NCI-H460 (cell line): ENCODE results near the gene KPNA2. TPM values are rescaled to one million over a fixed set of nuclear protein-coding genes. Genes with fewer than 3 reads are reported as not detected.

Experiments
- DNase-seq: peaks from one replicate; pipeline ENCODE4 v3.0.0-alpha.2; 2016; ENCODE audit warnings: low read depth; ENCODE audit errors: extremely low read depth
- total RNA-seq: library from RNA; depleted of rRNA; stranded (reverse); fragments of >200 nt; shearing (Covaris generic); gene quantifications from 2 replicates; pipeline ENCODE4 v1.2.3, GENCODE V29; 2014; rRNA removed

Gene KPNA2
- total RNA-seq, 1 experiment from 2014 or later = 263 TPM

DNA sequence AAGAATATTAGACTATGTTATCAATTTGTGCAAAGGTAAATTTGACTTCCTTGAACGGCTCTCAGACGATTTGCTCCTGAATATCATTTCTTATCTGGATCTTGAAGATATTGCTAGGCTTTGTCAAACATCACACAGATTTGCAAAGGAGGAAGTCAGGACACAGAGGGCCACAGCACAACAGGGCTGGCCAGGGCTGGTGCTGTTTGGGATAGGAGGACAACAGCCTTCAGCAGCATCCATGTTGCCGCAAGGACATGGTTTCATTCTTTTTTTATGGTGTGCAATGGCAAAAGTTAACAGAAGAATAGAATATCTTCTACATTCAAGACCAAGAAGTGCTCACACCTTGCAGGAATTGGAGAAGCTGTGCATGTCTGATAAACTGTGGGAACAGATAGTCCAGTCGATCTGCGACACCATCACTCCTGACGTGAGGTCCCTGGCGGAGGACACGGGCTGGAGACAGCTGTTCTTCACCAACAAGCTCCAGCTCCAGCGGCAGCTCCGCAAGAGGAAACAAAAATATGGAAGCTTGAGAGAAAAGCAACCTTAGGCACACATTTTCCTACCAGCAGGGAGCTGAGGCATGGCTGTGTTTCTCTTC lies 59.8 kb downstream of the KPNA2 start:
- DNase-seq = no peak

DNA sequence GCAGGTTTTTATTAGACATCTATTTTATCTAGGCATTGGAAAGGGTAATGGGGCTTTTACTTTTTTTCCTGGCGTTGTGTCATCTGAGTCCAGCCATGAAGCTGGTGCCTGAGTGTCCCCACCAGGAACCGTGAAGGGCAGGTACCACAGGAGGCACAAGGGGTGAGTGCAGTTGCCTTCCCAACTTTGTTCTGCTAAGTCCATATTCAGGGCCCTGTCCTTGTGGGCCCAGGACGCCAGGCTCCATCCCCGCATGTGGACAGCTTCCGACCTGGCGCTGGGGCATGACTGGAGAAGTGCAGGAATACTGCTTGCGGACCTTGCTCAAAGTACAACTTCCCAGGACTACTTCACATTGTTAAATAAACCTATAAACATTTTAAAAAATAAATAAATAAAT lies 60.6 kb downstream of the KPNA2 start:
- DNase-seq = no peak

Other genes starting within 250 kb of the KPNA2 start
- gene BPTF, start 210.2 kb upstream of the KPNA2 start, total RNA-seq = 31.7 and 33.6 TPM in 2 replicates
- gene C17orf58, start 39.3 kb upstream of the KPNA2 start, total RNA-seq = 38.0 and 45.0 TPM in 2 replicates
- gene AMZ2, start 212.3 kb downstream of the KPNA2 start, total RNA-seq = 147 and 160 TPM in 2 replicates